Measurements from ENCODE around the gene TCEANC2.
A peak's percentile ranks its signal among the peaks of the same experiment; 100 is the strongest.

The TCEANC2 gene

GRCh38 chr1:54114955-54115354, 61.5 kb downstream of the TCEANC2 start:
- no peak for DNase-seq (ENCODE audit: low spot score)

DNA sequence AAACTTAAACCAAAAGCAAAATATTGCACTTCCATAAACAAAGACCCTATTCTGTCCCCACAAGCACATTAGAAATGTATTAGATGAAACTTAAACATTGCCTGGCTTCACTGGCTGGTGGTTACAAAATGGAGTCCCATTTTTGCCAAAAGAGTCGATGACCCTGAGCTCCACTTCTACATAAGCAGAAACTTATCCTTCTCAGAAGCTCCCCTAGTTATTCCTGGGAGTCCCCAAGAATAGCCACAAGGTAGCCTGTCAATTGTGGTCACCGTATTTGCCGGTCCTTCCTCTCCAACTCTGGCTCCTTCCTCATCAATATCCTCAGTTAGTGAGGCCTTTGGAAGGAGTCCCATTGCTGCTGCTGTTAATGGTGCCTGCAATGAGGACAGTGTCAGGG, 62.1 kb downstream of the TCEANC2 start:
- DNase-seq (ENCODE audit: low spot score) = no peak

GRCh38 chr1:54117815-54118563, 64.6 kb downstream of the TCEANC2 start:
- DNase-seq (ENCODE audit: low spot score) = no peak

- no peak for DNase-seq (ENCODE audit: low spot score)
These were observed 65.3 kb downstream of the TCEANC2 start for GRCh38 chr1:54118704-54119103.

DNA sequence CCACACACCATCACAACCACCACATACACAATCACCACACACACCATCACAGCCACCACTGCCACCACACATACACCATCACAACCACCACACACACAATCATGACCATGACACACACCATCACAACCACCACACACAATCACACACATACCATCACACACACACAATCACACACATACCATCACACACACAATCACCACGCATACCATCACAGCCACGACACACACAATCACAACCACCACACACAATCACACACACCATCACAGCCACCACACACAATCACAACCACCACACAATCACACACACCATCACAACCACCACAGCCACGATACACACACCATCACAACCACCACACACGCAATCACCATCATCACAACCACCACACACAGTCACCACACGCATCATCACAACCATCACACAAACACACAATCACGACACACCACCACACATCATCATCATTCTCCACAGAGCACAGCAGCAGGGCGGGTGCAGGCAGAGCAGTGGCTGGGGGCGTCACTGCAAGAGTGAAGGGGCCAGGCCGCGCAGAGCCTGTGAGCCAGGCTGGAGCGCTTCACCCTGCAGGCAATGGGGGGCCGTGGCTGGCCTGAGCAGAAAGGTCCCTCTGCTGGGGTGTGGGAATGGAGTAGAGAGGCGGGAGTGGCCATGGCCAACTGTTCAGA, 66.8 kb downstream of the TCEANC2 start:
- DNase-seq (ENCODE audit: low spot score) = no peak

DNA sequence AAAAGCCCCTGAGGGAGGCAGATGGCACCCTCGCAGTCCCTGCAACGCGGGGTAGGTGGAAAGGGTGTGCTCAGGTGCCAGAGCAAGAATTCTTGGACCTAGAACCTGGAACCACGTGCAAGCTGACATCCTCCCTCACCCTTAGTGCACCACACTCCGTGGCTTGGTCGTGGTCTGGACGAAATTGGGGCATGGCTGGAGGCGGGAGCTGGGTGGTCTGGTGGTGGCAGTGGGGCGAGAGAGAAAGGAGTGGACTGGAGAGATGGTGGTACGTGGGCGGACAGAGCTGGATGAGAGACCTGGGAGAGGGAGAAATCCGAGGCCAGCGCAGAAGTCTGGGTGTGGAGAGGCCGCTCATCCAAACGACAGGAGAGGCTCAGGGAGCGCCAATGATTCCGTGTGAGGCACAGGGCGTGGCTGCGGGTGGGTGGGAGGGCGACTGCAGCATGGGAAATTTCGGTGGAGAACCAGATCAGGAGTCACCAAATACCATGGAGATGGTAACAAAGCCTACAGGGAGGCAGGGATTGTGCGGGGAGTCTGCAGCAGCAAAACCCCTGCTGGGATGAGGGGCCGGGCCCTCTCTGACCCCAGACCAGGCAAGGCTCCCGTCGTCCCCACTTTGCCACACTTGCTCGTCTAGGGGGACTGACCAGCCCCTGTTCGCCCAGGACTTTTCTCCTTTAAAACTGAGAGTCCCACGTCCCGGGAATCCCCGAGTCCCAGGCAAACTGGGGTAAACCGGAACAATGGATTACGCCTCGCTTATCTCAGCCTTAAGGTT, 67.5 kb downstream of the TCEANC2 start:
- DNase-seq (ENCODE audit: low spot score) = no peak

GRCh38 chr1:54121482-54122134, 68.2 kb downstream of the TCEANC2 start:
- DNase-seq (ENCODE audit: low spot score) = peak; percentile 70

- DNase-seq (ENCODE audit: low spot score) = no peak
These were observed 68.8 kb downstream of the TCEANC2 start for GRCh38 chr1:54122135-54122751.

DNA sequence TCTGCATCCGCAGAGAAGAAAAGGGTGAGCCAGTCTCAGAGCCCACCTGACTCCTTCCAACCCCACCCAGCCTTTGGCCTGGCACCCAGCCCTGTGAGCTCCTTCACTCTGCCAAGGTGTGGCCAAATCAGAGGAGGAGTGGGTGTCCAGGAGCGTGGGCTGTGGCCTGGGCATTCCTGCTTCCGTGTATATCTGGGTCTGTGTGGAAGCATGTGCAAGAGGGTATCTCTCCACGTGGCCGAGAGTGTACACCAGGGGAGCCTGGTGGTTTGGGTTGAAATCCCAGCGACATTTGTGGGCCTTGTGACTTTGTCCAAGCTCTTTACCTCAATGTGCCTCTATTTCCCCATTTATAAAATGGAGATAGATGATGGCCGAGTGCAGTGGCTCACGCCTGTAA, 69.6 kb downstream of the TCEANC2 start:
- DNase-seq (ENCODE audit: low spot score) = no peak

GRCh38 chr1:54124472-54124871, 71.1 kb downstream of the TCEANC2 start:
- DNase-seq (ENCODE audit: low spot score) = peak; percentile 63

DNA sequence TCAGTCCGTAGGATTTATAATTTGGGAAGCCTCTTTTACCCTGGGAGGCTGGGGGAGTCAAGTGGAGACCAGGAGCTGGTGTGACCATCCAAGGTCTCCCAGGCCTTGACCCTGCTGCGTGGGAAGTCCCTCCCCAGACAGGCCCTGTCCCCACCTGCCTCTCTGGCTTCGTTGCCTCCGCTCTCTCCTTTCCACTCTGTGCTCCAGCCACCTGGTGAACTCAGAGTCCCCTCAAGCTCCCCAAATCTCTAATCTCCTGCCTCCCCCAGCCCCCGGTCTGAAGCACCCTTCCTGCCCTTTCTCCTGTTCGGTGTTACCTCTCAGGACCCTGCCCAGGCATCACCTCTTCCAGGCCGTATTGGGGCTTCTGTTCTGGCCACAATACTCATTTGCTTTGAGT, 71.5 kb downstream of the TCEANC2 start:
- no peak for DNase-seq (ENCODE audit: low spot score)

- peak; percentile 24 for DNase-seq (ENCODE audit: low spot score)
These were observed 72.1 kb downstream of the TCEANC2 start for GRCh38 chr1:54125386-54126070.

- DNase-seq (ENCODE audit: low spot score) = no peak
These were observed 72.9 kb downstream of the TCEANC2 start for GRCh38 chr1:54126271-54126815.

DNA sequence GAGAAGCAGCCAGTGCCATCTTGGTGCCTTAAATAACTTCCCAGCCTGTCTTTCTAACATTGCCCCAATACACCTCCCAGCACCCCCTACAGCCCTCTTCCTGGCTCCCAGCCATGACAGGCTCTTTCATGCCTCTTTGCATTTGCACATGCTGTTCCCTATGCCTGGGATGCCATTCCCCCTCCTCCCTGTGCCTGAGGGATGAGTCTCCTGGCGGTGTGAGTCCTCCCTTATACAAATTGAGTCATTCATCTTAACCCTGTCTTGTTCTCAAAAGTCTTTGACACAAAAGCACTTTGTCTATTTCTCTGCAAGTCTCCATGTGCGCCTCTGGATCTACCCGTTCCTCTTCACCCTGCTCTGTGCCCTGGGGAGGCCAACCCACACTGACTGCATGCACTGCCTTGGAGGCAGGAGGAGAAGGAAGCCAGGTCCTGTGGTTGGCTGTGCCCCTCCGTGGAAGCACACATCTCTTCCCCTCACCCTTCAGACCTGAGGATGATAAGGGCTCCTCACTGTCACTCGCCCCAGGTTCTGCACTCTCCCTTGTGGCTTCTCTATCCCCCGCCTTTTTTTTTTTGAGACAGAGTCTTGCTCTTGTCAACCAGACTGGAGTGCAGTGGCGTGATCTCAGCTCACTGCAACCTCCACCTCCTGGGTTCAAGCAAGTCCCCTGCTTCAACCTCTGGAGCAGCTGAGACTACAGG, 74.3 kb downstream of the TCEANC2 start:
- no peak for DNase-seq (ENCODE audit: low spot score)

GRCh38 chr1:54129858-54130257, 76.5 kb downstream of the TCEANC2 start:
- DNase-seq (ENCODE audit: low spot score) = no peak

DNA sequence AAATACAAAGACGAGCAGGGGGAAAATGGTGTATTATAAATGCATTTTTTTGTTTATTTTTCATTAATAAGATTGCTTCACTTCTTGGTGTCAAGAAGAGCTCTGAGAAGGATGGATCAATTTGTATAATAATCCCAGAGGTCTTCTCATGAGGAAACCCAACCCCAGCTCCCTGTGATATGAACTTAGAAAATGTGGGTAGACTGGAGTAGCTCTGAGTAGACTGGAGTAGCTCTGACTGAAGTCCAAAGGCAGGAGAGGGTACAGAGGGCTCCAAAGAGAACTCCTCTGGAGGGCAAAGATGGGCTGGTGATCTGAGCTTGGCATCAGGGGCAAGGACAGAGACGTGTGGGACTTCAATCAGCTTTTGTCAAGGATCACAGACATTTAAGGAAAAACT, 78.0 kb downstream of the TCEANC2 start:
- no peak for DNase-seq (ENCODE audit: low spot score)

DNA sequence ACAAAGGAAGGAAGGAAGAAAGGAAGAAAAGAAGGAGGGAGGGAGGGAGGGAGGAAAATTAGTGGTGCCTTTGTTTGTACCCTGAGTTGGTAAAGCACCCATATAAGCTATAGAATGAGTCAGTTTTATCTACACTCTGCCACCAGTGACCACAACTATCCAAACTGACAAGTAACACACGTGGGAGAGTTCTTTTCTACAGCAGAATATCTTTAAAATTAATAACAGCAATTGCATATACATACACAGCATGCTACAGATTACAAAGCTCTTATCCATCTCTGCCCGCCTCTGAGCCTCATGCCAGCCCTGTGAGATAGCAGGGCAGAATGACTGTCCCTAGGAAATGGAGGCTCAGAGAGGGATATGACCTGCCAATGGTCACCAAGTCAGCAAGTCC, 79.1 kb downstream of the TCEANC2 start:
- DNase-seq (ENCODE audit: low spot score) = no peak

GRCh38 chr1:54134295-54134694, 80.9 kb downstream of the TCEANC2 start:
- DNase-seq (ENCODE audit: low spot score) = no peak

DNA sequence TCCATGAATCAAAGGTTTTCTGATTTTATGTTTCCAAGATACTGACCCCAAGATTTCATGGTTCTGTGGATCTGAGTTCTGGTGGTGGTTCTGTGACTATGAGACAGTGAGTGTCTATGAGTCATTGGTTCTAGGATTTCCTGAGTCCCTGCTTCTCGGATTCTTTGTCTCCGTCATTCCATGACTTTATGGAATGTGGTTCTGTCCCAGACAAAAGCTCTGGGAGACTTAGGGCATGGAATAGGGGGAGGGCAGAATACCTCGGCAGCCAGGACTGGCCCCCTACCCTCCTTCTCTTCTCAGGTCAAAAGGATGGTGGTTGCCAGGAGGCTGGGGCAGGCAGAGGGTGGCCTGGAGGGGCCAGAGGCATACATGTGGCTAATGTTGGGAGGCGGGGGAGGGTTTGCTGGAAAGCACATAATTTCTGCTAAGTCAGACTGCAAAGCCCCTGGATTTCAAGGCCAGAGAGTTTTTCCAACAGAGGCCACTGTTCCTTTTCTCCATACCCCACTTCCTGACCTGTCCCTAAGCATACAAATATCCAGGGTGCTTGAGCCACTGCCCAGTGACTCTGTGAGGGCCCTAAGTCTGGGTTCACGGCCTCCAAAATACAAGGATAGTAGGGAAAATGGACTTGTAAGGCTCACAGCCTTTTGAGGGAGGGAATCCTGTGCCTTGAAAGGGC, 82.2 kb downstream of the TCEANC2 start:
- DNase-seq (ENCODE audit: low spot score) = no peak
